Measurements from ENCODE around the gene HPCAL1.

The HPCAL1 gene

GRCh38 chr2:10357193-10358169 is 54.8 kb downstream of the HPCAL1 start:
- no peak for DNase-seq

GRCh38 chr2:10359246-10359645 is 56.5 kb downstream of the HPCAL1 start:
- no peak for DNase-seq

- DNase-seq: no peak
Observed at GRCh38 chr2:10359731-10360329, 57.1 kb downstream of the HPCAL1 start.

GRCh38 chr2:10360460-10360849 is 57.8 kb downstream of the HPCAL1 start:
- no peak for DNase-seq

GRCh38 chr2:10360850-10361588 is 58.3 kb downstream of the HPCAL1 start:
- DNase-seq: no peak

GRCh38 chr2:10362096-10362897 is 59.6 kb downstream of the HPCAL1 start:
- no peak for DNase-seq

- no peak for DNase-seq
Observed at GRCh38 chr2:10362898-10363454, 60.3 kb downstream of the HPCAL1 start.

- DNase-seq: no peak
Observed at GRCh38 chr2:10363861-10364610, 61.3 kb downstream of the HPCAL1 start.

- DNase-seq: no peak
Observed at GRCh38 chr2:10365412-10365811, 62.7 kb downstream of the HPCAL1 start.

- no peak for DNase-seq
Observed at GRCh38 chr2:10366601-10367270, 64.0 kb downstream of the HPCAL1 start.

GRCh38 chr2:10367472-10368439 is 65.1 kb downstream of the HPCAL1 start:
- no peak for DNase-seq

GRCh38 chr2:10368491-10369231 is 66.0 kb downstream of the HPCAL1 start:
- DNase-seq: no peak

- no peak for DNase-seq
Observed at GRCh38 chr2:10369269-10370255, 66.9 kb downstream of the HPCAL1 start.

- DNase-seq: no peak
Observed at GRCh38 chr2:10370390-10370789, 67.7 kb downstream of the HPCAL1 start.

- DNase-seq: no peak
Observed at GRCh38 chr2:10370895-10371294, 68.2 kb downstream of the HPCAL1 start.

- no peak for DNase-seq
Observed at GRCh38 chr2:10371441-10372196, 68.9 kb downstream of the HPCAL1 start.
